ENCODE results near the gene PSMB7.

DNA sequence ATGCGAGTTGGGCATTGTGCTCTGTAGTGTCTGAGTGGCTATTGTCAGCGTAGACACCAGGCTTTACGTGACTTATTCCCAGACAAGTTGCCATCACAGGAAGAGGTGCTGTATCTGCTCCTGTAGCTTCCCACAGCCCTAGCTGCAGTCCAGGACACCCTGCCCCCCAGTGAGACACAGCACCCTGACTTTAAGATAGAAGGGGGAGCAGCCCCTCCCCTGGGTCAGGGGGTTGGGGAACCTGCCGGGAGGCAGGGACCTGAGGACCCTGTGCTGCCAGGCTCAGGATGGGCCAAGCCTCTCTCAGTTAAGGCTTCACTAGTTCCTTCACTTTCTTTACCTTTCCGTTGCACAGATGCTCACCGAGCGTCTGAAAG is 82.1 kb downstream of the PSMB7 start:
- TF ChIP-seq, protein P1, sequence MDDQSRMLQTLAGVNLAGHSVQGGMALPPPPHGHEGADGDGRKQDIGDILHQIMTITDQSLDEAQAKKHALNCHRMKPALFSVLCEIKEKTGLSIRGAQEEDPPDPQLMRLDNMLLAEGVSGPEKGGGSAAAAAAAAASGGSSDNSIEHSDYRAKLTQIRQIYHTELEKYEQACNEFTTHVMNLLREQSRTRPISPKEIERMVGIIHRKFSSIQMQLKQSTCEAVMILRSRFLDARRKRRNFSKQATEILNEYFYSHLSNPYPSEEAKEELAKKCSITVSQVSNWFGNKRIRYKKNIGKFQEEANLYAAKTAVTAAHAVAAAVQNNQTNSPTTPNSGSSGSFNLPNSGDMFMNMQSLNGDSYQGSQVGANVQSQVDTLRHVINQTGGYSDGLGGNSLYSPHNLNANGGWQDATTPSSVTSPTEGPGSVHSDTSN (IDR thresholded peaks at IDR 0.05), result no peak
- TF ChIP-seq, protein P2, sequence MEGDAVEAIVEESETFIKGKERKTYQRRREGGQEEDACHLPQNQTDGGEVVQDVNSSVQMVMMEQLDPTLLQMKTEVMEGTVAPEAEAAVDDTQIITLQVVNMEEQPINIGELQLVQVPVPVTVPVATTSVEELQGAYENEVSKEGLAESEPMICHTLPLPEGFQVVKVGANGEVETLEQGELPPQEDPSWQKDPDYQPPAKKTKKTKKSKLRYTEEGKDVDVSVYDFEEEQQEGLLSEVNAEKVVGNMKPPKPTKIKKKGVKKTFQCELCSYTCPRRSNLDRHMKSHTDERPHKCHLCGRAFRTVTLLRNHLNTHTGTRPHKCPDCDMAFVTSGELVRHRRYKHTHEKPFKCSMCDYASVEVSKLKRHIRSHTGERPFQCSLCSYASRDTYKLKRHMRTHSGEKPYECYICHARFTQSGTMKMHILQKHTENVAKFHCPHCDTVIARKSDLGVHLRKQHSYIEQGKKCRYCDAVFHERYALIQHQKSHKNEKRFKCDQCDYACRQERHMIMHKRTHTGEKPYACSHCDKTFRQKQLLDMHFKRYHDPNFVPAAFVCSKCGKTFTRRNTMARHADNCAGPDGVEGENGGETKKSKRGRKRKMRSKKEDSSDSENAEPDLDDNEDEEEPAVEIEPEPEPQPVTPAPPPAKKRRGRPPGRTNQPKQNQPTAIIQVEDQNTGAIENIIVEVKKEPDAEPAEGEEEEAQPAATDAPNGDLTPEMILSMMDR (IDR thresholded peaks at IDR 0.05), result no peak
- TF ChIP-seq TAF1 (IDR thresholded peaks at IDR 0.05; ENCODE audit: borderline replicate concordance, low read depth, low read length), result no peak
- TF ChIP-seq, protein P3, sequence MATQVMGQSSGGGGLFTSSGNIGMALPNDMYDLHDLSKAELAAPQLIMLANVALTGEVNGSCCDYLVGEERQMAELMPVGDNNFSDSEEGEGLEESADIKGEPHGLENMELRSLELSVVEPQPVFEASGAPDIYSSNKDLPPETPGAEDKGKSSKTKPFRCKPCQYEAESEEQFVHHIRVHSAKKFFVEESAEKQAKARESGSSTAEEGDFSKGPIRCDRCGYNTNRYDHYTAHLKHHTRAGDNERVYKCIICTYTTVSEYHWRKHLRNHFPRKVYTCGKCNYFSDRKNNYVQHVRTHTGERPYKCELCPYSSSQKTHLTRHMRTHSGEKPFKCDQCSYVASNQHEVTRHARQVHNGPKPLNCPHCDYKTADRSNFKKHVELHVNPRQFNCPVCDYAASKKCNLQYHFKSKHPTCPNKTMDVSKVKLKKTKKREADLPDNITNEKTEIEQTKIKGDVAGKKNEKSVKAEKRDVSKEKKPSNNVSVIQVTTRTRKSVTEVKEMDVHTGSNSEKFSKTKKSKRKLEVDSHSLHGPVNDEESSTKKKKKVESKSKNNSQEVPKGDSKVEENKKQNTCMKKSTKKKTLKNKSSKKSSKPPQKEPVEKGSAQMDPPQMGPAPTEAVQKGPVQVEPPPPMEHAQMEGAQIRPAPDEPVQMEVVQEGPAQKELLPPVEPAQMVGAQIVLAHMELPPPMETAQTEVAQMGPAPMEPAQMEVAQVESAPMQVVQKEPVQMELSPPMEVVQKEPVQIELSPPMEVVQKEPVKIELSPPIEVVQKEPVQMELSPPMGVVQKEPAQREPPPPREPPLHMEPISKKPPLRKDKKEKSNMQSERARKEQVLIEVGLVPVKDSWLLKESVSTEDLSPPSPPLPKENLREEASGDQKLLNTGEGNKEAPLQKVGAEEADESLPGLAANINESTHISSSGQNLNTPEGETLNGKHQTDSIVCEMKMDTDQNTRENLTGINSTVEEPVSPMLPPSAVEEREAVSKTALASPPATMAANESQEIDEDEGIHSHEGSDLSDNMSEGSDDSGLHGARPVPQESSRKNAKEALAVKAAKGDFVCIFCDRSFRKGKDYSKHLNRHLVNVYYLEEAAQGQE (IDR thresholded peaks at IDR 0.05; ENCODE audit: low read depth, low read length), result no peak
- TF ChIP-seq RAD21 (IDR thresholded peaks at IDR 0.05; ENCODE audit: low read length), result no peak
- no peak for TF ChIP-seq POLR2AphosphoS5 (IDR thresholded peaks at IDR 0.05; ENCODE audit: low read depth, low read length)
